A549 (cell line): ENCODE data around the gene FOXP1. TPM values are rescaled to one million over a fixed set of nuclear protein-coding genes. Genes with fewer than 3 reads are reported as not detected.

Experiments
- ATAC-seq, 2 experiments: fragments of 200-7000 bp in 1 of 2; fragments of >200 bp in 1 of 2; cut with Nextera tagmentation in 1 of 2; cut with Tn5 transposase in 1 of 2; 3 replicates each; pipeline versions ENCODE4 v1.8.0 to v1.9.1; 2018 to 2020; ENCODE audit warnings: mild to moderate bottlenecking in 1 of 2, moderate library complexity in 1 of 2
- CTCF ChIA-PET: fragments of 300-600 bp; sonication (Branson Sonifier 250); formaldehyde crosslinking; extraction: SDS; loops from one replicate; lab custom pipeline; 2021; ENCODE audit warnings: antibody characterized with exemption, inconsistent platforms; lab: Yijun Ruan, JAX
- POLR2A ChIA-PET: fragments of 350-600 bp; formaldehyde crosslinking; extraction: SDS; loops from one replicate; lab custom pipeline; 2021; ENCODE audit warnings: antibody characterized with exemption, inconsistent platforms; lab: Yijun Ruan, JAX
- DNase-seq, 2 experiments: peaks; one replicate each; pipeline versions ENCODE4 v3.0.0 to v3.0.0-alpha.2; 2011 to 2016; ENCODE audit warnings: low read depth in 1 of 2, low spot score in 1 of 2
- FAIRE-seq: peaks from 2 replicates; lab custom pipeline; 2011; peaks lifted over from hg19 to GRCh38; lab: Jason Lieb, UNC
- H3K27ac ChIP-seq, 2 experiments: fragments of >200 bp; sonication (Bioruptor Twin); formaldehyde crosslinking; 3 replicates each; pipeline ENCODE4 v1.5.1; 2016 to 2017
- H3K4me1 ChIP-seq: fragments of >200 bp; sonication (Bioruptor Twin); formaldehyde crosslinking; 3 replicates; pipeline ENCODE4 v1.6.1; 2016
- H3K4me2 ChIP-seq: fragments of >200 bp; sonication (Bioruptor Twin); formaldehyde crosslinking; 3 replicates; pipeline ENCODE4 v1.6.1; 2016
- H3K4me3 ChIP-seq: fragments of >200 bp; sonication (Bioruptor Twin); formaldehyde crosslinking; 3 replicates; pipeline ENCODE4 v1.5.1; 2016
- H3K9me3 ChIP-seq: fragments of >200 bp; sonication (Bioruptor Twin); formaldehyde crosslinking; 3 replicates; pipeline ENCODE4 v1.6.1; 2016
- CBX8 ChIP-seq: fragments of 200-600 bp; sonication (generic); IDR thresholded peaks from 2 replicates; pipeline ENCODE4 v1.6.1; 2016
- CEBPB ChIP-seq, 2 experiments: fragments of >200 bp in 1 of 2; sonication (Bioruptor Twin) in 1 of 2; formaldehyde crosslinking in 1 of 2; IDR thresholded peaks; 2 replicates each; pipeline ENCODE4 v1.6.1; 2012 to 2016
- CTCF ChIP-seq: fragments of >200 bp; sonication (Bioruptor Twin); formaldehyde crosslinking; IDR thresholded peaks from 3 replicates; pipeline ENCODE4 v1.5.1; 2016
- EP300 ChIP-seq, 2 experiments: fragments of >200 bp; sonication (Bioruptor Twin); formaldehyde crosslinking; IDR thresholded peaks; 2 replicates in 1 of 2; 3 replicates in 1 of 2; pipeline ENCODE4 v1.6.1; 2016 to 2017
- FOSB ChIP-seq: fragments of 250-450 bp; sonication (Bioruptor Pico); IDR thresholded peaks from 2 replicates; pipeline ENCODE4 v1.5.0; 2020; ENCODE audit warnings: mild to moderate bottlenecking, moderate library complexity
- HDAC2 ChIP-seq: fragments of 200-600 bp; sonication (generic); IDR thresholded peaks from 2 replicates; pipeline ENCODE4 v1.6.1; 2016
- HMGXB4 ChIP-seq: fragments of 250-450 bp; sonication (Bioruptor Pico); IDR thresholded peaks from 2 replicates; pipeline ENCODE4 v1.5.0; 2021; ENCODE audit warnings: mild to moderate bottlenecking, moderate library complexity, borderline replicate concordance
- HOXB13 ChIP-seq: fragments of 250-450 bp; sonication (Bioruptor Pico); IDR thresholded peaks from 2 replicates; pipeline ENCODE4 v1.5.0; 2020; ENCODE audit warnings: low read depth, mild to moderate bottlenecking, moderate library complexity
- KDM1A ChIP-seq: fragments of 200-600 bp; sonication (generic); IDR thresholded peaks from 2 replicates; pipeline ENCODE4 v1.6.1; 2016; ENCODE audit warnings: low read depth, mild to moderate bottlenecking
- MAFK ChIP-seq: fragments of 450-650 bp; IDR thresholded peaks from 2 replicates; pipeline ENCODE4 v1.6.1; 2014; ENCODE audit not compliant: partially characterized antibody
- MAX ChIP-seq: IDR thresholded peaks from 2 replicates; pipeline ENCODE4 v1.6.1; 2012
- NFE2L2 ChIP-seq: fragments of 150-350 bp; conservative IDR thresholded peaks from 2 replicates; pipeline ENCODE4 v1.6.1; 2014; ENCODE audit warnings: low read length
- NPAS2 ChIP-seq: fragments of 250-450 bp; sonication (Bioruptor Pico); IDR thresholded peaks from 2 replicates; pipeline ENCODE4 v1.8.0; 2022; ENCODE audit warnings: mild to moderate bottlenecking, moderate library complexity, borderline replicate concordance
- NR3C1 ChIP-seq: fragments of >200 bp; sonication (Bioruptor Twin); formaldehyde crosslinking; IDR thresholded peaks from 3 replicates; pipeline ENCODE4 v1.6.1; 2017
- PBX3 ChIP-seq: IDR thresholded peaks from 2 replicates; pipeline ENCODE4 v1.6.1; 2012
- POLR2AphosphoS2 ChIP-seq: conservative IDR thresholded peaks from 2 replicates; pipeline ENCODE4 v1.6.1; 2012; ENCODE audit warnings: low read length, improper control_type of control experiment, inconsistent platforms
- RFX5 ChIP-seq: fragments of 450-650 bp; IDR thresholded peaks from 2 replicates; pipeline ENCODE4 v1.7.1; 2014; ENCODE audit warnings: antibody characterized with exemption, mild to moderate bottlenecking, moderate library complexity
- RNF2 ChIP-seq: fragments of 200-600 bp; sonication (generic); IDR thresholded peaks from 2 replicates; pipeline ENCODE4 v1.6.1; 2016; ENCODE audit warnings: low read depth, mild to moderate bottlenecking, antibody characterized with exemption, moderate library complexity, borderline replicate concordance
- SREBF2 ChIP-seq: fragments of 450-650 bp; IDR thresholded peaks from 2 replicates; pipeline ENCODE4 v1.6.1; 2014; ENCODE audit warnings: mild to moderate bottlenecking, moderate library complexity
- TFCP2L1 ChIP-seq: fragments of 250-450 bp; sonication (Bioruptor Pico); IDR thresholded peaks from 2 replicates; pipeline ENCODE4 v1.5.0; 2021; ENCODE audit warnings: mild to moderate bottlenecking
- ZNF302 ChIP-seq: fragments of 250-450 bp; sonication (Bioruptor Pico); IDR thresholded peaks from 2 replicates; pipeline ENCODE4 v1.9.0; 2021; ENCODE audit warnings: inconsistent platforms, mild to moderate bottlenecking, moderate library complexity
- WGBS: methylation state at CpG from one replicate; pipeline ENCODE4 v1.1.6; 2017; ENCODE audit errors: missing lambda C conversion rate; 5-methylcytosine and 5-hydroxymethylcytosine counted together
- polyA plus RNA-seq, 4 experiments: library from polyadenylated mRNA; depleted of rRNA in 3 of 4; stranded (reverse); fragments of >200 nt; fragmentation: RNase III in 1 of 4; extraction: RNeasy Plus Mini Kit Qiagen cat#74134 plus additional on column Dnase treatment in 1 of 4; gene quantifications; 2 replicates in 3 of 4; 3 replicates in 1 of 4; pipeline ENCODE4 v1.2.3, GENCODE V29; 2011 to 2017

FOXP1 gene
- polyA plus RNA-seq, 2 of the 4 experiments (the other 2 are of a cell fraction), result 12.8 to 13.9 TPM

- ChIA-PET POLR2A (no interaction called here), CTCF (interaction anchor here (0.7 to 1.0 kb wide), 2 partner anchors 8 to 22 kb away, joined by 3 to 4 read pairs; no protein-coding TSS in a partner anchor)
- no peak for TF ChIP-seq RNF2
- no peak for TF ChIP-seq CTCF
- no peak for TF ChIP-seq PBX3
- no peak for TF ChIP-seq RFX5
- TF ChIP-seq SREBF2, result no peak
- TF ChIP-seq ZNF302 (CRISPR knock-in tag), result no peak
- TF ChIP-seq MAFK, result no peak
- TF ChIP-seq HDAC2, result no peak
- H3K4me3 ChIP-seq, result no peak overlapping the region
- H3K4me2 ChIP-seq, result no peak overlapping the region
- ATAC-seq (no peak), DNase-seq (no peak), FAIRE-seq (no peak)
- H3K27ac ChIP-seq, result no peak overlapping the region; a peak in 1 of 6 replicates
- 0 out of 3 replicates have a peak, but pooled peaks cover 6% of the 10 kb centered on the region for H3K4me1 ChIP-seq
- no peaks in the 10 kb centered on the region for H3K9me3 ChIP-seq
- WGBS, result 54% methylated on average over 1 of the region's 1 CpG
These were observed 136.8 kb downstream of the FOXP1 start for GRCh38 chr3:71446734-71447133.

GRCh38 chr3:71446260-71446659, 137.3 kb downstream of the FOXP1 start:
- Histone ChIP-seq H3K4me2 (no peak overlapping the region), H3K9me3 (no peaks in the 10 kb centered on the region), H3K27ac (no peak overlapping the region), H3K4me1 (0 out of 3 replicates have a peak, but pooled peaks cover 6% of the 10 kb centered on the region)
- FAIRE-seq (no peak), DNase-seq (no peak), ATAC-seq (no peak)
- WGBS, result 89% methylated on average over 4 of the region's 4 CpGs
- ChIA-PET CTCF (interaction anchor here (0.7 kb wide), 2 partner anchors 22 to 128 kb away, joined by 3 to 4 read pairs; no protein-coding TSS in a partner anchor), POLR2A (no interaction called here)
- no peak for TF ChIP-seq CEBPB (IDR thresholded peaks at IDR 0.05)
- TF ChIP-seq CBX8, result no peak
- TF ChIP-seq NPAS2 (CRISPR knock-in tag), result no peak
- no peak for TF ChIP-seq NR3C1
- TF ChIP-seq KDM1A, result no peak
- no peak for TF ChIP-seq HMGXB4 (CRISPR knock-in tag)
- TF ChIP-seq MAX, result no peak
- TF ChIP-seq HOXB13 (CRISPR knock-in tag), result no peak
- TF ChIP-seq, all 56 proteins: peak for 0
- H3K4me3 ChIP-seq, result no peak overlapping the region

- POLR2A ChIA-PET, result no interaction called here
- TF ChIP-seq FOSB (CRISPR knock-in tag) (no peak), TFCP2L1 (CRISPR knock-in tag) (no peak), NFE2L2 (no peak), POLR2AphosphoS2 (no peak), HOXB13 (CRISPR knock-in tag) (no peak), EP300 (IDR thresholded peaks at IDR 0.05) (no peak)
- no peak for DNase-seq
- no peak for FAIRE-seq
- CTCF ChIA-PET, result interaction anchor here (1.1 to 1.3 kb wide), 2 partner anchors 9 to 21 kb away, joined by 3 to 6 read pairs; no protein-coding TSS in a partner anchor
- ATAC-seq, result no peak
- H3K27ac ChIP-seq, result no peak overlapping the region
- 0 out of 3 replicates have a peak, but pooled peaks cover 6% of the 10 kb centered on the region for H3K4me1 ChIP-seq
- H3K4me2 ChIP-seq, result no peak overlapping the region
- WGBS, result 65% methylated on average over 4 of the region's 4 CpGs
- no peaks in the 10 kb centered on the region for H3K9me3 ChIP-seq
- H3K4me3 ChIP-seq, result no peak overlapping the region
These were observed 138.7 kb downstream of the FOXP1 start for GRCh38 chr3:71444861-71445259.
